Mesangial cell (primary cell): Measurements from ENCODE around the gene SGIP1. TPM values are rescaled to one million over a fixed set of nuclear protein-coding genes. Genes with fewer than 3 reads are reported as not detected.

Source experiments
- total RNA-seq: library from RNA; depleted of rRNA; stranded (reverse); fragments of >200 nt; gene quantifications from 2 replicates; pipeline ENCODE4 v1.2.3, GENCODE V29; 2015

Gene SGIP1
- 4.3 and 4.6 TPM in 2 replicates for total RNA-seq

GRCh38 chr1:66533804-66534740 is at the start of gene SGIP1:
Gene SGIP1 (plus strand): TSS chr1:66534153. CDS start chr1:66534359, 206 bp downstream.

GRCh38 chr1:66752000-66752592 is 218.1 kb downstream of the SGIP1 start, which contains the start of gene DYNLT5:
Gene DYNLT5 (plus strand): TSS chr1:66752459. CDS start chr1:66754659, 2,200 bp downstream.

Other genes with a start within 250 kb of the SGIP1 start
- 0.49 and 0.76 TPM in 2 replicates for gene DYNLT5, start 218.3 kb downstream of the SGIP1 start, total RNA-seq